GM19238 (cell line): ENCODE data around the gene ROCK1.
"Not testable (repeated sequence)": the region's sequence is repeated elsewhere in the genome, so short reads cannot be mapped to it uniquely, and the experiment has no call there.

Experiments
- DNase-seq: peaks from one replicate; pipeline ENCODE4 v3.0.0; 2011; ENCODE audit warnings: low spot score; ENCODE audit not compliant: insufficient read length

The ROCK1 gene

GRCh38 chr18:21054252-21054821, 57.3 kb downstream of the ROCK1 start:
- DNase-seq, result no peak

GRCh38 chr18:21053127-21053526, 58.5 kb downstream of the ROCK1 start:
- no peak for DNase-seq

- no peak for DNase-seq
Observed at GRCh38 chr18:21052385-21052784, 59.2 kb downstream of the ROCK1 start.

- DNase-seq, result no peak
Observed at GRCh38 chr18:21051620-21052019, 60.0 kb downstream of the ROCK1 start.

GRCh38 chr18:21049306-21049705, 62.3 kb downstream of the ROCK1 start:
- no peak for DNase-seq

- DNase-seq, result no peak
Observed at GRCh38 chr18:21047126-21047525, 64.5 kb downstream of the ROCK1 start.

GRCh38 chr18:21040466-21040865, 71.1 kb downstream of the ROCK1 start:
- no peak for DNase-seq

GRCh38 chr18:21038201-21038600, 73.4 kb downstream of the ROCK1 start:
- no peak for DNase-seq

- no peak for DNase-seq
Observed at GRCh38 chr18:21031845-21032244, 79.8 kb downstream of the ROCK1 start.

- not testable (repeated sequence) for DNase-seq
Observed at GRCh38 chr18:21018257-21018656, 93.4 kb downstream of the ROCK1 start.

GRCh38 chr18:21012308-21012707, 99.3 kb downstream of the ROCK1 start:
- no peak for DNase-seq

GRCh38 chr18:21004726-21005125, 106.9 kb downstream of the ROCK1 start:
- DNase-seq, result no peak

GRCh38 chr18:21000667-21001066, 110.9 kb downstream of the ROCK1 start:
- DNase-seq, result no peak

GRCh38 chr18:20997371-20997770, 114.2 kb downstream of the ROCK1 start:
- no peak for DNase-seq

GRCh38 chr18:20996418-20996817, 115.2 kb downstream of the ROCK1 start:
- DNase-seq, result no peak

GRCh38 chr18:20988726-20989125, 122.9 kb downstream of the ROCK1 start:
- no peak for DNase-seq

- DNase-seq, result no peak
Observed at GRCh38 chr18:20975077-20975476, 136.5 kb downstream of the ROCK1 start.

- DNase-seq, result no peak
Observed at GRCh38 chr18:20971886-20972267, 139.7 kb downstream of the ROCK1 start.

GRCh38 chr18:20966795-20967194, 144.8 kb downstream of the ROCK1 start:
- DNase-seq, result no peak

GRCh38 chr18:20963027-20963426, 148.6 kb downstream of the ROCK1 start:
- no peak for DNase-seq

- no peak for DNase-seq
Observed at GRCh38 chr18:20960735-20961134, 150.9 kb downstream of the ROCK1 start.

- not testable (repeated sequence) for DNase-seq
Observed at GRCh38 chr18:20950827-20951226, 160.8 kb downstream of the ROCK1 start.
